RPMI7951 (cell line): ENCODE results near the gene SETD7. TPM values are rescaled to one million over a fixed set of nuclear protein-coding genes. Genes with fewer than 3 reads are reported as not detected.

ENCODE experiments used
- DNase-seq: peaks from one replicate; pipeline ENCODE4 v3.0.0-alpha.2; 2012; ENCODE audit warnings: low read depth
- total RNA-seq: library from RNA; depleted of rRNA; stranded (reverse); fragments of >200 nt; shearing (Covaris generic); gene quantifications from 2 replicates; pipeline ENCODE4 v1.2.3, GENCODE V29; 2014

SETD7 gene
- total RNA-seq, 1 experiment from 2014 or later, result 23.3 TPM

GRCh38 chr4:139574641-139575040, 18.6 kb upstream of the SETD7 start:
- DNase-seq, result no peak

- no peak for DNase-seq
Measured at GRCh38 chr4:139568206-139568955, 12.4 kb upstream of the SETD7 start.

GRCh38 chr4:139567159-139567870, 11.3 kb upstream of the SETD7 start:
- DNase-seq, result no peak

- no peak for DNase-seq
Measured at GRCh38 chr4:139564502-139564901, 8.5 kb upstream of the SETD7 start.

- DNase-seq, result no peak
Measured at GRCh38 chr4:139563515-139563914, 7.5 kb upstream of the SETD7 start.

GRCh38 chr4:139562839-139563238, 6.8 kb upstream of the SETD7 start:
- no peak for DNase-seq

GRCh38 chr4:139562067-139562684, 6.2 kb upstream of the SETD7 start:
- DNase-seq, result peak; percentile 15

GRCh38 chr4:139560406-139561104, 4.5 kb upstream of the SETD7 start:
- DNase-seq, result no peak

- DNase-seq, result no peak
Measured at GRCh38 chr4:139559687-139560086, 3.7 kb upstream of the SETD7 start.

GRCh38 chr4:139559089-139559479, 3.1 kb upstream of the SETD7 start:
- DNase-seq, result no peak

- no peak for DNase-seq
Measured at GRCh38 chr4:139558235-139559088, 2.4 kb upstream of the SETD7 start.

- no peak for DNase-seq
Measured at GRCh38 chr4:139557556-139558110, 1.6 kb upstream of the SETD7 start.

- peak; percentile 18 for DNase-seq
Measured at GRCh38 chr4:139556724-139557555, 921 bp upstream of the SETD7 start.

GRCh38 chr4:139555705-139556070, 331 bp downstream of the SETD7 start:
- DNase-seq, result no peak

- DNase-seq, result peak; percentile 86
Measured at GRCh38 chr4:139554893-139555704, 920 bp downstream of the SETD7 start.

GRCh38 chr4:139554642-139554892, 1.5 kb downstream of the SETD7 start:
- no peak for DNase-seq

GRCh38 chr4:139553751-139554641, 2.0 kb downstream of the SETD7 start:
- no peak for DNase-seq

GRCh38 chr4:139552517-139553307, 3.3 kb downstream of the SETD7 start:
- DNase-seq, result peak; percentile 20
